Suppressor macrophage treated with lipopolysaccharide for 1 hour (primary cell): Measurements from ENCODE around the gene SDK2.

ENCODE experiments used
- DNase-seq, 3 donors: peaks; one replicate each; pipeline ENCODE4 v3.0.0-alpha.2; 2020 to 2022

SDK2 gene

GRCh38 chr17:73650617-73651200 lies 6.5 kb upstream of the SDK2 start:
- DNase-seq: no peak

- DNase-seq: no peak
Observed at GRCh38 chr17:73650140-73650539, 5.9 kb upstream of the SDK2 start.

GRCh38 chr17:73648974-73649373 lies 4.7 kb upstream of the SDK2 start:
- no peak for DNase-seq

GRCh38 chr17:73648543-73648820 lies 4.2 kb upstream of the SDK2 start:
- no peak for DNase-seq

- DNase-seq: no peak
Observed at GRCh38 chr17:73647772-73648542, 3.7 kb upstream of the SDK2 start.

- no peak for DNase-seq
Observed at GRCh38 chr17:73647301-73647695, 3.1 kb upstream of the SDK2 start.

GRCh38 chr17:73646409-73647300 lies 2.4 kb upstream of the SDK2 start:
- DNase-seq: peak in 2 of 3 donors; percentile 31 to 33

GRCh38 chr17:73645050-73645871 lies 1.0 kb upstream of the SDK2 start:
- DNase-seq: peak; percentile 45 to 78 (median 63)

GRCh38 chr17:73643852-73644144 lies 447 bp downstream of the SDK2 start:
- DNase-seq: no peak

- DNase-seq: peak in 2 of 3 donors; percentile 33 to 52
Observed at GRCh38 chr17:73643001-73643851, 1.0 kb downstream of the SDK2 start.

GRCh38 chr17:73642659-73643000 lies 1.6 kb downstream of the SDK2 start:
- no peak for DNase-seq

- DNase-seq: no peak
Observed at GRCh38 chr17:73641826-73642600, 2.2 kb downstream of the SDK2 start.

GRCh38 chr17:73640691-73641090 lies 3.6 kb downstream of the SDK2 start:
- DNase-seq: no peak

GRCh38 chr17:73639932-73640331 lies 4.3 kb downstream of the SDK2 start:
- no peak for DNase-seq

- DNase-seq: no peak
Observed at GRCh38 chr17:73639322-73639721, 4.9 kb downstream of the SDK2 start.

- DNase-seq: no peak
Observed at GRCh38 chr17:73638556-73638955, 5.7 kb downstream of the SDK2 start.

- no peak for DNase-seq
Observed at GRCh38 chr17:73637866-73638265, 6.4 kb downstream of the SDK2 start.

- DNase-seq: no peak
Observed at GRCh38 chr17:73635101-73635817, 9.0 kb downstream of the SDK2 start.

GRCh38 chr17:73634629-73635028 lies 9.6 kb downstream of the SDK2 start:
- no peak for DNase-seq

- DNase-seq: no peak
Observed at GRCh38 chr17:73633736-73634135, 10.5 kb downstream of the SDK2 start.

GRCh38 chr17:73632513-73632912 lies 11.7 kb downstream of the SDK2 start:
- no peak for DNase-seq
